Kidney tubule cell (primary cell): ENCODE results near the gene EXOC7.

Source experiments
- DNase-seq: peaks from one replicate; pipeline ENCODE4 v3.0.0-alpha.2; 2018; ENCODE audit warnings: low spot score

Gene EXOC7

GRCh38 chr17:76121932-76122430, 18.4 kb upstream of the EXOC7 start:
- DNase-seq, result no peak

GRCh38 chr17:76120658-76121008, 17.0 kb upstream of the EXOC7 start:
- no peak for DNase-seq

GRCh38 chr17:76119409-76120371, 16.1 kb upstream of the EXOC7 start:
- DNase-seq, result no peak

- DNase-seq, result no peak
Measured at GRCh38 chr17:76115138-76115754, 11.7 kb upstream of the EXOC7 start.

- DNase-seq, result peak; percentile 21
Measured at GRCh38 chr17:76111956-76112355, 8.4 kb upstream of the EXOC7 start.

GRCh38 chr17:76107509-76107908, 3.9 kb upstream of the EXOC7 start:
- no peak for DNase-seq

GRCh38 chr17:76106703-76107102, 3.1 kb upstream of the EXOC7 start:
- no peak for DNase-seq

GRCh38 chr17:76104896-76105231, 1.3 kb upstream of the EXOC7 start:
- DNase-seq, result no peak

- DNase-seq, result no peak
Measured at GRCh38 chr17:76104140-76104895, 731 bp upstream of the EXOC7 start.

GRCh38 chr17:76102944-76103273, 678 bp downstream of the EXOC7 start:
- no peak for DNase-seq

- no peak for DNase-seq
Measured at GRCh38 chr17:76097716-76098295, 5.8 kb downstream of the EXOC7 start.

GRCh38 chr17:76095943-76096342, 7.6 kb downstream of the EXOC7 start:
- no peak for DNase-seq

- no peak for DNase-seq
Measured at GRCh38 chr17:76094046-76094445, 9.5 kb downstream of the EXOC7 start.

- no peak for DNase-seq
Measured at GRCh38 chr17:76092526-76093413, 10.8 kb downstream of the EXOC7 start.

GRCh38 chr17:76091526-76092286, 11.9 kb downstream of the EXOC7 start:
- no peak for DNase-seq

GRCh38 chr17:76090517-76091129, 13.0 kb downstream of the EXOC7 start:
- no peak for DNase-seq

GRCh38 chr17:76089680-76090516, 13.7 kb downstream of the EXOC7 start:
- no peak for DNase-seq

- DNase-seq, result no peak
Measured at GRCh38 chr17:76088868-76089576, 14.6 kb downstream of the EXOC7 start.
